Peyer's patch (tissue), 4 donors: Measurements from ENCODE around the gene SMIM38.

ENCODE experiments used
- POLR2A ChIP-seq, 2 donors: fragments of 450-650 bp; IDR thresholded peaks; one replicate each; pipeline ENCODE4 v1.5.1; 2017; ENCODE audit warnings: antibody characterized with exemption in 2 of 2, mild to moderate bottlenecking in 2 of 2, moderate library complexity in 2 of 2
- TF ChIP-seq, protein P1 (sequence below), 6 experiments: fragments of 450-650 bp in 4 of 6; fragments of 200-600 bp in 2 of 6; sonication (generic) in 1 of 6; IDR thresholded peaks; one replicate each; pipeline ENCODE4 v1.5.1; 2017 to 2019; ENCODE audit warnings: antibody characterized with exemption in 6 of 6, mild to moderate bottlenecking in 3 of 6, moderate library complexity in 1 of 6

DNA sequence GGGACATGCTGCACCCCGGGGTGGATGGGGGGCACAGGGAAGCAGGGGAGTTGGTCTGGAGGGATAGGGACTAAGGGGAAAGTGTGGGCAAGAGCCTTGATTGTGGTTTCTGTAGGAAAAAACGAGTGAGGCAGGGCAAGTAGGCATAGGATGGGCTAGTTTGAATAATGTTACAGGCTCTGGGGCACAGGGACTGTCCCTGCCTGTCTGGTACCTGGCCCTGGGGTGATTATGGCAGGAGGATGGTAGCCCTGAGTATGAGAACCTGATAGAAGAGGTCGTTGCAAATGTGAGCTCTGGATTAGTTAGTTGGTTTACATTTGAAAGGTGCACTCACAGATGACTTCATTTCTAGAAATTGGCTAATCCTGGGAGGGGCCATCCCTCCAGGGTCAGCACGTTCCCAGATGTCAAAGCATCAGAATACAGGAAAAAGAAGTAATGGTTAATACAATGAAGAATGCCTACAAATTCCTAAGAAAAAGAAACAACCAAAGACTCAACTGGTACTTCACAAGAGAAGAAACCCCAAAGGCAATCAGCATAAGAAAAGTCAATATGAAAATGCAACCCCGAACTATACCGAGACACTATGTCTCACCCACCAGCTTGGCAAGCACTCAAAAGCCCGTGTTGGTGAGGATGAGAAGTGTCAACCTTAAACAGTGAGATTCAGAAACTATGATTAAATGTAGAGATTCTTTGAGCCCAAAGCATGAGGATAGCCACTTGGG, 11.3 kb upstream of the SMIM38 start:
- TF ChIP-seq POLR2A (IDR thresholded peaks at IDR 0.05): no peak
- TF ChIP-seq, protein P1, sequence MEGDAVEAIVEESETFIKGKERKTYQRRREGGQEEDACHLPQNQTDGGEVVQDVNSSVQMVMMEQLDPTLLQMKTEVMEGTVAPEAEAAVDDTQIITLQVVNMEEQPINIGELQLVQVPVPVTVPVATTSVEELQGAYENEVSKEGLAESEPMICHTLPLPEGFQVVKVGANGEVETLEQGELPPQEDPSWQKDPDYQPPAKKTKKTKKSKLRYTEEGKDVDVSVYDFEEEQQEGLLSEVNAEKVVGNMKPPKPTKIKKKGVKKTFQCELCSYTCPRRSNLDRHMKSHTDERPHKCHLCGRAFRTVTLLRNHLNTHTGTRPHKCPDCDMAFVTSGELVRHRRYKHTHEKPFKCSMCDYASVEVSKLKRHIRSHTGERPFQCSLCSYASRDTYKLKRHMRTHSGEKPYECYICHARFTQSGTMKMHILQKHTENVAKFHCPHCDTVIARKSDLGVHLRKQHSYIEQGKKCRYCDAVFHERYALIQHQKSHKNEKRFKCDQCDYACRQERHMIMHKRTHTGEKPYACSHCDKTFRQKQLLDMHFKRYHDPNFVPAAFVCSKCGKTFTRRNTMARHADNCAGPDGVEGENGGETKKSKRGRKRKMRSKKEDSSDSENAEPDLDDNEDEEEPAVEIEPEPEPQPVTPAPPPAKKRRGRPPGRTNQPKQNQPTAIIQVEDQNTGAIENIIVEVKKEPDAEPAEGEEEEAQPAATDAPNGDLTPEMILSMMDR (IDR thresholded peaks at IDR 0.05): no peak
